ENCODE results near the gene ICOSLG.
"Not testable (repeated sequence)": the region's sequence is repeated elsewhere in the genome, so short reads cannot be mapped to it uniquely, and the experiment has no call there.

The ICOSLG gene

DNA sequence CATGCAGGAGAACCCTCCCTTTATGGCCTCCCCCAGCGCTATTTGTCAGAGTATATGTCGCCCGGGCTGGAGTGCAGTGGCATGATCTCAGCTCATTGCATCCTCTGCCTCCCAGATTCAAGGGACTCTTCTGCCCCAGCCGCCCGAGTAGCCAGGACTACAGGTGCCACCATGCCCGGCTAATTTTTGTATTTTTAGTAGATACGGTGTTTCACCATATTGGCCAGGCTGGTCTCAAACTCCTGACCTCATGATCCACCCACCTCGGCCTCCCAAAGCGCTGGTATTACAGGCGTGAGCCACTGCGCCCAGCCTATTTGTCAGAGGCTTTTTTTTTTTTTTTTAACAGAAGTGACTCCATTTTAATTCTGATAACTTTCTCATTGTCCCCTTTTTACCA is 40.7 kb downstream of the ICOSLG start:
- not testable (repeated sequence) for H3F3A ChIP-seq (ENCODE audit: insufficient read depth); H3K4me2 ChIP-seq (ENCODE audit: low read depth, low read length, poor library complexity, severe bottlenecking); H3K27me3 ChIP-seq (ENCODE audit: low read length); H3K27ac ChIP-seq (ENCODE audit: low read depth, low read length); H3K9me3 ChIP-seq (ENCODE audit: insufficient read depth, low read length); H3K36me3 ChIP-seq (ENCODE audit: low read length); H3K9me2 ChIP-seq (replicated peaks; ENCODE audit: insufficient read depth, low read length); H3K4me3 ChIP-seq (ENCODE audit: insufficient read depth, low read length, poor library complexity, severe bottlenecking); H3K79me2 ChIP-seq (ENCODE audit: insufficient read depth, low read length); H2AFZ ChIP-seq (ENCODE audit: low read depth, low read length, severe bottlenecking); H4K20me1 ChIP-seq (ENCODE audit: low read depth, low read length); H3K9ac ChIP-seq (ENCODE audit: low read length)

DNA sequence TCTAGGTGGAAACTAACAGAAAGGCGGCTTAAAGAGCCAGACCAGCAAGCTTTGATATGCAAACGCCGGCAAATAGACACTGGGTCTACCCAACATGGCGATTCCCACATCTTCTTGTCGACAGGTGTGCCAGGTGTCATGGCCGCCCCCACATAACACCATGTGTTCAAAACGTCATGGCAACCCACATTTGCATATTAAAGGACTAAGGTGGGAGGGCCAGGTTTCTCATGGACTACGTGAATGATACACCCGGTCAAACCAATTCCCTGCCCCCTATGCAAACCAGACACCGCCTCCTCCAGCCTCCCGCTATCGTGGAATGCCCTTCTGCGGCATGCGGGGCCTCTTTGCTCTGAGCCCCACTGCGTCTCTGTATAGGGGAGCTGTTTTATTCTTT is 41.3 kb downstream of the ICOSLG start:
- Histone ChIP-seq H3K79me2 (ENCODE audit: insufficient read depth, low read length) (no peaks in the 10 kb centered on the region), H3K4me2 (ENCODE audit: low read depth, low read length, poor library complexity, severe bottlenecking) (no peak overlapping the region), H3K4me3 (ENCODE audit: insufficient read depth, low read length, poor library complexity, severe bottlenecking) (no peak overlapping the region), H3F3A (ENCODE audit: insufficient read depth) (peaks cover 4% of the 10 kb centered on the region; the same call in 1 of the 2 replicates), H3K27ac (ENCODE audit: low read depth, low read length) (no peak overlapping the region), H3K27me3 (ENCODE audit: low read length) (no peaks in the 10 kb centered on the region), H3K36me3 (ENCODE audit: low read length) (no peaks in the 10 kb centered on the region), H3K9me3 (ENCODE audit: insufficient read depth, low read length) (no peaks in the 10 kb centered on the region), H3K9me2 (replicated peaks; ENCODE audit: insufficient read depth, low read length) (no peaks in the 10 kb centered on the region), H4K20me1 (ENCODE audit: low read depth, low read length) (no peaks in the 10 kb centered on the region), H2AFZ (ENCODE audit: low read depth, low read length, severe bottlenecking) (no peak overlapping the region), H3K9ac (ENCODE audit: low read length) (no peak overlapping the region)
- TF ChIP-seq, protein P1, sequence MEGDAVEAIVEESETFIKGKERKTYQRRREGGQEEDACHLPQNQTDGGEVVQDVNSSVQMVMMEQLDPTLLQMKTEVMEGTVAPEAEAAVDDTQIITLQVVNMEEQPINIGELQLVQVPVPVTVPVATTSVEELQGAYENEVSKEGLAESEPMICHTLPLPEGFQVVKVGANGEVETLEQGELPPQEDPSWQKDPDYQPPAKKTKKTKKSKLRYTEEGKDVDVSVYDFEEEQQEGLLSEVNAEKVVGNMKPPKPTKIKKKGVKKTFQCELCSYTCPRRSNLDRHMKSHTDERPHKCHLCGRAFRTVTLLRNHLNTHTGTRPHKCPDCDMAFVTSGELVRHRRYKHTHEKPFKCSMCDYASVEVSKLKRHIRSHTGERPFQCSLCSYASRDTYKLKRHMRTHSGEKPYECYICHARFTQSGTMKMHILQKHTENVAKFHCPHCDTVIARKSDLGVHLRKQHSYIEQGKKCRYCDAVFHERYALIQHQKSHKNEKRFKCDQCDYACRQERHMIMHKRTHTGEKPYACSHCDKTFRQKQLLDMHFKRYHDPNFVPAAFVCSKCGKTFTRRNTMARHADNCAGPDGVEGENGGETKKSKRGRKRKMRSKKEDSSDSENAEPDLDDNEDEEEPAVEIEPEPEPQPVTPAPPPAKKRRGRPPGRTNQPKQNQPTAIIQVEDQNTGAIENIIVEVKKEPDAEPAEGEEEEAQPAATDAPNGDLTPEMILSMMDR (IDR thresholded peaks at IDR 0.05; ENCODE audit: insufficient read depth, low read length, poor library complexity, severe bottlenecking) = no peak
- no peak for TF ChIP-seq EZH2phosphoT487 (conservative IDR thresholded peaks at IDR 0.05; ENCODE audit: low read length)

DNA sequence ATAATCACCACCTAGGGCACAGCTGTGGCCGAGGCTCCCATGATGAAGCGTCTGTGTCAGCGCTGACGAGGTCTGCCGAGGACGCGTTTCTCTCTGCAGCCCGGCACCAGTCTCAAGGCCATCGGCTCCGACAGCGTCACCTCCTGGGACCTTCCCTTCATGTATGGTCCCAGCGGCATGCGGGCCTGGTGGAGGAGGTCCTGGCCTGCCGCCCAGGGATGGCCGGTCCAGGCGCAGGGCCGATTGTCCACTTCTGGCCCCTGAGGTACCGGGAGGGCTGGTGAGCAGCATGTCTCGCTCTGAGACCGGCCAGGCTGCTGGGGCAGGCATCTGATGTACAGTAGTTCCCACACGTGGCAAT is 43.6 kb downstream of the ICOSLG start:
- not testable (repeated sequence) for H4K20me1 ChIP-seq (ENCODE audit: low read depth, low read length); H3K9me3 ChIP-seq (ENCODE audit: insufficient read depth, low read length); H3K79me2 ChIP-seq (ENCODE audit: insufficient read depth, low read length); H3F3A ChIP-seq (ENCODE audit: insufficient read depth); H3K36me3 ChIP-seq (ENCODE audit: low read length); H3K9ac ChIP-seq (ENCODE audit: low read length); H3K4me2 ChIP-seq (ENCODE audit: low read depth, low read length, poor library complexity, severe bottlenecking); H3K4me3 ChIP-seq (ENCODE audit: insufficient read depth, low read length, poor library complexity, severe bottlenecking); H3K27me3 ChIP-seq (ENCODE audit: low read length); H2AFZ ChIP-seq (ENCODE audit: low read depth, low read length, severe bottlenecking); H3K27ac ChIP-seq (ENCODE audit: low read depth, low read length); H3K9me2 ChIP-seq (replicated peaks; ENCODE audit: insufficient read depth, low read length)

DNA sequence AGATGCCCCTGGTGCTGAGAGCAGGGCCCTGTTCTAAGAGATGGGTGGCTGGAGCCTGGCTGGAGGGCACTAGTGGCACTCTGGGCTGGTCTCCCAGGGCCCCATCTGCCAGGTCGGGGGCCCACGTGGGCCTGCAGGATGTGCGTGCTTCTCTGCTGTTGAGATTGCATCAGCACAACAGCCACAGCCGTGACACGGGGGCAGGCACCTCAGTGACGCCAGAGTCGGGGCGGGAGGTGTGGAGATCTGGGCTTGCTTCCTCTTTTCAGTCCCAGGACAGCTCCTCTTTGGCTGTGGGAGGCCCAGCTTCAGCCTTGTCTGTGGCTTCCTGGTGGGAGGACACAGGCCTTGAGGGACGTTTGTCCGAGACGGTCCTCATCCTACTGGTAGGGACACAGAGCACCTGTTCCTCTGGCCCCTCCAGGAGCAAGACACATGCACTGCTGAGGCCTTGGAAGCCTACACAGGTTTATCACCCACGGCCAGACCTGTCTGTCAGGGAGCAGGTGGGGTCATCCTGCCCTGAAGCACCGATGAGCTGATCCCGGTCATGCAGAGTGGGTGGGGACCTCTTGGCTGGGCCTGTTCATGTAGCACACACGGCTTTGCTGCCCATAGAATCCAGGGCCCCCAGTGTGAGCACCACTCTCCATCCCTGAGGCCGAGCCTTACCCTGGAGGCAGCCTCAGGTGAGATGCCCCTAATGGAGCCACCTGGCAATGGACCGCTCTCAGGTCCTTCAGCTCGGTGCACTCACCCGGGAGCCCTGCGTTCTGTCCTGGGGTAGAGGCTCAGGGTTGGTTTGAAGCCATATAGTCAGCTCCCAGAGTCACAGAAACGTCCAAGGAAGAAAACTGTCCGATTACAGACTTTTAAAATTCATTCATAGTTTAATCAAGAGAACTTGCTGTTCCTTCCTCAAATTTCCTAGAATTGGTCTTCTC is 44.3 kb downstream of the ICOSLG start:
- H3K27ac ChIP-seq (ENCODE audit: low read depth, low read length); H3K9me2 ChIP-seq (replicated peaks; ENCODE audit: insufficient read depth, low read length); H3K36me3 ChIP-seq (ENCODE audit: low read length); H3K27me3 ChIP-seq (ENCODE audit: low read length); H3F3A ChIP-seq (ENCODE audit: insufficient read depth); H3K4me3 ChIP-seq (ENCODE audit: insufficient read depth, low read length, poor library complexity, severe bottlenecking); H3K4me2 ChIP-seq (ENCODE audit: low read depth, low read length, poor library complexity, severe bottlenecking); H2AFZ ChIP-seq (ENCODE audit: low read depth, low read length, severe bottlenecking); H3K9ac ChIP-seq (ENCODE audit: low read length); H4K20me1 ChIP-seq (ENCODE audit: low read depth, low read length); H3K79me2 ChIP-seq (ENCODE audit: insufficient read depth, low read length); H3K9me3 ChIP-seq (ENCODE audit: insufficient read depth, low read length): not testable (repeated sequence)

GRCh38 chr21:44194888-44195287 is 45.9 kb downstream of the ICOSLG start:
- H3K4me3 ChIP-seq (ENCODE audit: insufficient read depth, low read length, poor library complexity, severe bottlenecking); H3F3A ChIP-seq (ENCODE audit: insufficient read depth); H3K9me2 ChIP-seq (replicated peaks; ENCODE audit: insufficient read depth, low read length); H4K20me1 ChIP-seq (ENCODE audit: low read depth, low read length); H3K4me2 ChIP-seq (ENCODE audit: low read depth, low read length, poor library complexity, severe bottlenecking); H3K9ac ChIP-seq (ENCODE audit: low read length); H3K27me3 ChIP-seq (ENCODE audit: low read length); H3K9me3 ChIP-seq (ENCODE audit: insufficient read depth, low read length); H3K79me2 ChIP-seq (ENCODE audit: insufficient read depth, low read length); H2AFZ ChIP-seq (ENCODE audit: low read depth, low read length, severe bottlenecking); H3K36me3 ChIP-seq (ENCODE audit: low read length); H3K27ac ChIP-seq (ENCODE audit: low read depth, low read length): not testable (repeated sequence)

DNA sequence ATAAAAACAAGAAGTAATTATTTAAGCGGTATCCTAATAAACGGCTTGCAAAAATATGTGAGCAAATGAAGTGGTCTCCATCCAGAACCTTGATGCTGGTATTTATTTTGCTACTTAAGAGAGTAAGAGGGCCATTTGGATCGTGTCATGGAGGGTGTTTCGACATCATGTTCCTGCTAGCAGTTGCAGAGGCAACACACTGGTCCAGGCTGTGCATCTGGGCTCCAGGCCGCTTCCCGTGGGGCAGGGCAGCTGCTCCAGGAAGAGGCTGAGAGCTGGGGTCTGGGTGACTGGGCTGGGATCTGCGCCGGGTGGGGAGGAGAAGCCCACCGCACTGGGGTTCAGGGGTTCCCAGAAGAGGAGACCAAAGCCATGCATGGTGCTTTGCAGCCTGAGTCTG is 46.3 kb downstream of the ICOSLG start:
- not testable (repeated sequence) for H3K27ac ChIP-seq (ENCODE audit: low read depth, low read length); H3K9ac ChIP-seq (ENCODE audit: low read length); H2AFZ ChIP-seq (ENCODE audit: low read depth, low read length, severe bottlenecking); H3K79me2 ChIP-seq (ENCODE audit: insufficient read depth, low read length); H3K36me3 ChIP-seq (ENCODE audit: low read length); H3K27me3 ChIP-seq (ENCODE audit: low read length); H4K20me1 ChIP-seq (ENCODE audit: low read depth, low read length); H3K4me2 ChIP-seq (ENCODE audit: low read depth, low read length, poor library complexity, severe bottlenecking); H3K4me3 ChIP-seq (ENCODE audit: insufficient read depth, low read length, poor library complexity, severe bottlenecking); H3K9me3 ChIP-seq (ENCODE audit: insufficient read depth, low read length); H3K9me2 ChIP-seq (replicated peaks; ENCODE audit: insufficient read depth, low read length); H3F3A ChIP-seq (ENCODE audit: insufficient read depth)

DNA sequence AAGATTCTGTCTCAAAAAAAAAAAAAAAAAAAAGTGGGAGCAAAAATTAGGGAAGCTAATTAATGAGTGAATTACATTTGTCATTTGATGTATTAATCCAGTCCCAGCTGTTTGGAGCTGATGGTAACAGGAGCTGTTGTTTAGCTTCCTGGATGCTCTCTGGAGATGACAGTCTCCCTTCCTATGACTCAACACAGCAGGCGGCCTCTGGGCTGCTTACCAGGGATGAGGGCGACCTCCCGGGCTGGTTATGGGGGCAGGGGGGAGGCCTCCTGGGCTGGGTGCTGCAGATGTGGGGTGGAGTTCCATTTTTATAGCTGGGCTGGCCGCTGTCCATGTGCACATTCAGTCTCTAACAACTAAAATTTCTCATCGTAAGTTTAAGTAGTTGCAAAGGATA is 47.6 kb downstream of the ICOSLG start:
- not testable (repeated sequence) for H3K27ac ChIP-seq (ENCODE audit: low read depth, low read length); H3F3A ChIP-seq (ENCODE audit: insufficient read depth); H3K4me3 ChIP-seq (ENCODE audit: insufficient read depth, low read length, poor library complexity, severe bottlenecking); H3K79me2 ChIP-seq (ENCODE audit: insufficient read depth, low read length); H4K20me1 ChIP-seq (ENCODE audit: low read depth, low read length); H3K27me3 ChIP-seq (ENCODE audit: low read length); H3K9me2 ChIP-seq (replicated peaks; ENCODE audit: insufficient read depth, low read length); H3K9me3 ChIP-seq (ENCODE audit: insufficient read depth, low read length); H3K4me2 ChIP-seq (ENCODE audit: low read depth, low read length, poor library complexity, severe bottlenecking); H2AFZ ChIP-seq (ENCODE audit: low read depth, low read length, severe bottlenecking); H3K36me3 ChIP-seq (ENCODE audit: low read length); H3K9ac ChIP-seq (ENCODE audit: low read length)
